ENCODE data around the gene SEPTIN1. TPM values are rescaled to one million over a fixed set of nuclear protein-coding genes. Genes with fewer than 3 reads are reported as not detected.
A peak's percentile ranks its signal among the peaks of the same experiment; 100 is the strongest.

Gene SEPTIN1
- total and polyA plus RNA-seq, 2 of the 13 experiments (the other 11 are each of a cell fraction or from before 2014, with no cell fraction given) = 0.18 to 0.67 TPM

DNA sequence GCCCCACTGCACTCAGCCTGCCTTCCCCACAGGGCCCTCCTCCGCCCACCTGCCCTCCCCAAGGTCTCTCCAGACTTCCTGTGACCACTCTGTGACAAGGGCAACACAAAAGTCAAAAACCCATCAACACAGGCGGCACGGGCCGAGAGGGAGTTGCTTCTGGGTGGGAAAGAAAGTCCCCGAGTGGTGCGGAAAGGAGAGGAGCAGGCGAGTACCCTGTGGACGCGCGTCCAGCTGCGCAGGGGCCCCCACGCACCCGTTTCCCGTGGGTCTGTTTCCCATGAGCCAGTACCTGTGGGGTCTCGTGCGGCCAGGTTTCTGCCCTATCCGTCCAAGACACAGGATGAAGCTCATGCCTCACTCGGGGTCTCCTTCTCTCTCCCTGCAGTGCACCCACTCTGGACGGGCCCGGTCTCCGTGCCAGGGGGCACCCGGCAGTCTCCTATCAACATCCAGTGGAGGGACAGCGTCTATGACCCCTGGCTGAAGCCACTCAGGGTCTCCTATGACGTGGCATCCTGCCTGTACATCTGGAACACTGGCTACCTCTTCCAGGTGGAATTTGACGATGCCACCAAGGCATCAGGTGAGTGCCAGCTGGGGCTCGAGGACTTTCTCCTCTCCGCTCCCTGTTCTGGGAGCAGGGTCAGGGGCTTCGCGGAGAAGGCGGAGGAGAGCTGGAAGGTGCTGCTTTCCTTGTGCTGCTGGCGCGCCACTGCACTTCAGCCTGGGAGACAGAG lies 39.4 kb downstream of the SEPTIN1 start (continued):
- TF ChIP-seq ZBTB10 (CRISPR knock-in tag; IDR thresholded peaks at IDR 0.05; ENCODE audit: borderline replicate concordance) (no peak), RBFOX2 (IDR thresholded peaks at IDR 0.05; ENCODE audit: low read depth, low read length) (0 out of 2 replicates have a peak, but pooled peaks have one; percentile 37), ZNF362 (CRISPR knock-in tag; IDR thresholded peaks at IDR 0.05; ENCODE audit: borderline replicate concordance) (no peak), ZNF574 (CRISPR knock-in tag; IDR thresholded peaks at IDR 0.05) (no peak), ZUFSP (CRISPR knock-in tag; IDR thresholded peaks at IDR 0.05; ENCODE audit: borderline replicate concordance) (no peak), EED (CRISPR knock-in tag; IDR thresholded peaks at IDR 0.05) (peak; percentile 17; the same call in 1 of the 2 replicates), SAP130 (CRISPR knock-in tag; IDR thresholded peaks at IDR 0.05; ENCODE audit: low read depth) (no peak), CEBPG (CRISPR knock-in tag; IDR thresholded peaks at IDR 0.05) (no peak), ZNF678 (CRISPR knock-in tag; IDR thresholded peaks at IDR 0.05) (no peak), JARID2 (CRISPR knock-in tag; IDR thresholded peaks at IDR 0.05; ENCODE audit: insufficient replicate concordance) (no peak), ZNF567 (CRISPR knock-in tag; IDR thresholded peaks at IDR 0.05; ENCODE audit: borderline replicate concordance) (no peak)
- TF ChIP-seq, protein P1, sequence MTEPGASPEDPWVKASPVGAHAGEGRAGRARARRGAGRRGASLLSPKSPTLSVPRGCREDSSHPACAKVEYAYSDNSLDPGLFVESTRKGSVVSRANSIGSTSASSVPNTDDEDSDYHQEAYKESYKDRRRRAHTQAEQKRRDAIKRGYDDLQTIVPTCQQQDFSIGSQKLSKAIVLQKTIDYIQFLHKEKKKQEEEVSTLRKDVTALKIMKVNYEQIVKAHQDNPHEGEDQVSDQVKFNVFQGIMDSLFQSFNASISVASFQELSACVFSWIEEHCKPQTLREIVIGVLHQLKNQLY (CRISPR knock-in tag; IDR thresholded peaks at IDR 0.05) = no peak
- TF ChIP-seq, protein P2, sequence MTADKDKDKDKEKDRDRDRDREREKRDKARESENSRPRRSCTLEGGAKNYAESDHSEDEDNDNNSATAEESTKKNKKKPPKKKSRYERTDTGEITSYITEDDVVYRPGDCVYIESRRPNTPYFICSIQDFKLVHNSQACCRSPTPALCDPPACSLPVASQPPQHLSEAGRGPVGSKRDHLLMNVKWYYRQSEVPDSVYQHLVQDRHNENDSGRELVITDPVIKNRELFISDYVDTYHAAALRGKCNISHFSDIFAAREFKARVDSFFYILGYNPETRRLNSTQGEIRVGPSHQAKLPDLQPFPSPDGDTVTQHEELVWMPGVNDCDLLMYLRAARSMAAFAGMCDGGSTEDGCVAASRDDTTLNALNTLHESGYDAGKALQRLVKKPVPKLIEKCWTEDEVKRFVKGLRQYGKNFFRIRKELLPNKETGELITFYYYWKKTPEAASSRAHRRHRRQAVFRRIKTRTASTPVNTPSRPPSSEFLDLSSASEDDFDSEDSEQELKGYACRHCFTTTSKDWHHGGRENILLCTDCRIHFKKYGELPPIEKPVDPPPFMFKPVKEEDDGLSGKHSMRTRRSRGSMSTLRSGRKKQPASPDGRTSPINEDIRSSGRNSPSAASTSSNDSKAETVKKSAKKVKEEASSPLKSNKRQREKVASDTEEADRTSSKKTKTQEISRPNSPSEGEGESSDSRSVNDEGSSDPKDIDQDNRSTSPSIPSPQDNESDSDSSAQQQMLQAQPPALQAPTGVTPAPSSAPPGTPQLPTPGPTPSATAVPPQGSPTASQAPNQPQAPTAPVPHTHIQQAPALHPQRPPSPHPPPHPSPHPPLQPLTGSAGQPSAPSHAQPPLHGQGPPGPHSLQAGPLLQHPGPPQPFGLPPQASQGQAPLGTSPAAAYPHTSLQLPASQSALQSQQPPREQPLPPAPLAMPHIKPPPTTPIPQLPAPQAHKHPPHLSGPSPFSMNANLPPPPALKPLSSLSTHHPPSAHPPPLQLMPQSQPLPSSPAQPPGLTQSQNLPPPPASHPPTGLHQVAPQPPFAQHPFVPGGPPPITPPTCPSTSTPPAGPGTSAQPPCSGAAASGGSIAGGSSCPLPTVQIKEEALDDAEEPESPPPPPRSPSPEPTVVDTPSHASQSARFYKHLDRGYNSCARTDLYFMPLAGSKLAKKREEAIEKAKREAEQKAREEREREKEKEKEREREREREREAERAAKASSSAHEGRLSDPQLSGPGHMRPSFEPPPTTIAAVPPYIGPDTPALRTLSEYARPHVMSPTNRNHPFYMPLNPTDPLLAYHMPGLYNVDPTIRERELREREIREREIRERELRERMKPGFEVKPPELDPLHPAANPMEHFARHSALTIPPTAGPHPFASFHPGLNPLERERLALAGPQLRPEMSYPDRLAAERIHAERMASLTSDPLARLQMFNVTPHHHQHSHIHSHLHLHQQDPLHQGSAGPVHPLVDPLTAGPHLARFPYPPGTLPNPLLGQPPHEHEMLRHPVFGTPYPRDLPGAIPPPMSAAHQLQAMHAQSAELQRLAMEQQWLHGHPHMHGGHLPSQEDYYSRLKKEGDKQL (CRISPR knock-in tag; IDR thresholded peaks at IDR 0.05; ENCODE audit: low read depth) = no peak
